DMS53 (cell line): ENCODE measurements around the gene GOLGA3.
"Not testable (repeated sequence)": the region's sequence is repeated elsewhere in the genome, so short reads cannot be mapped to it uniquely, and the experiment has no call there.

Source experiments
- DNase-seq: peaks from one replicate; lab custom pipeline; 2025; lab: John Stamatoyannopoulos, UW

The GOLGA3 gene, protein sequence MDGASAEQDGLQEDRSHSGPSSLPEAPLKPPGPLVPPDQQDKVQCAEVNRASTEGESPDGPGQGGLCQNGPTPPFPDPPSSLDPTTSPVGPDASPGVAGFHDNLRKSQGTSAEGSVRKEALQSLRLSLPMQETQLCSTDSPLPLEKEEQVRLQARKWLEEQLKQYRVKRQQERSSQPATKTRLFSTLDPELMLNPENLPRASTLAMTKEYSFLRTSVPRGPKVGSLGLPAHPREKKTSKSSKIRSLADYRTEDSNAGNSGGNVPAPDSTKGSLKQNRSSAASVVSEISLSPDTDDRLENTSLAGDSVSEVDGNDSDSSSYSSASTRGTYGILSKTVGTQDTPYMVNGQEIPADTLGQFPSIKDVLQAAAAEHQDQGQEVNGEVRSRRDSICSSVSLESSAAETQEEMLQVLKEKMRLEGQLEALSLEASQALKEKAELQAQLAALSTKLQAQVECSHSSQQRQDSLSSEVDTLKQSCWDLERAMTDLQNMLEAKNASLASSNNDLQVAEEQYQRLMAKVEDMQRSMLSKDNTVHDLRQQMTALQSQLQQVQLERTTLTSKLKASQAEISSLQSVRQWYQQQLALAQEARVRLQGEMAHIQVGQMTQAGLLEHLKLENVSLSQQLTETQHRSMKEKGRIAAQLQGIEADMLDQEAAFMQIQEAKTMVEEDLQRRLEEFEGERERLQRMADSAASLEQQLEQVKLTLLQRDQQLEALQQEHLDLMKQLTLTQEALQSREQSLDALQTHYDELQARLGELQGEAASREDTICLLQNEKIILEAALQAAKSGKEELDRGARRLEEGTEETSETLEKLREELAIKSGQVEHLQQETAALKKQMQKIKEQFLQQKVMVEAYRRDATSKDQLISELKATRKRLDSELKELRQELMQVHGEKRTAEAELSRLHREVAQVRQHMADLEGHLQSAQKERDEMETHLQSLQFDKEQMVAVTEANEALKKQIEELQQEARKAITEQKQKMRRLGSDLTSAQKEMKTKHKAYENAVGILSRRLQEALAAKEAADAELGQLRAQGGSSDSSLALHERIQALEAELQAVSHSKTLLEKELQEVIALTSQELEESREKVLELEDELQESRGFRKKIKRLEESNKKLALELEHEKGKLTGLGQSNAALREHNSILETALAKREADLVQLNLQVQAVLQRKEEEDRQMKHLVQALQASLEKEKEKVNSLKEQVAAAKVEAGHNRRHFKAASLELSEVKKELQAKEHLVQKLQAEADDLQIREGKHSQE (N-terminal part only)

DNA sequence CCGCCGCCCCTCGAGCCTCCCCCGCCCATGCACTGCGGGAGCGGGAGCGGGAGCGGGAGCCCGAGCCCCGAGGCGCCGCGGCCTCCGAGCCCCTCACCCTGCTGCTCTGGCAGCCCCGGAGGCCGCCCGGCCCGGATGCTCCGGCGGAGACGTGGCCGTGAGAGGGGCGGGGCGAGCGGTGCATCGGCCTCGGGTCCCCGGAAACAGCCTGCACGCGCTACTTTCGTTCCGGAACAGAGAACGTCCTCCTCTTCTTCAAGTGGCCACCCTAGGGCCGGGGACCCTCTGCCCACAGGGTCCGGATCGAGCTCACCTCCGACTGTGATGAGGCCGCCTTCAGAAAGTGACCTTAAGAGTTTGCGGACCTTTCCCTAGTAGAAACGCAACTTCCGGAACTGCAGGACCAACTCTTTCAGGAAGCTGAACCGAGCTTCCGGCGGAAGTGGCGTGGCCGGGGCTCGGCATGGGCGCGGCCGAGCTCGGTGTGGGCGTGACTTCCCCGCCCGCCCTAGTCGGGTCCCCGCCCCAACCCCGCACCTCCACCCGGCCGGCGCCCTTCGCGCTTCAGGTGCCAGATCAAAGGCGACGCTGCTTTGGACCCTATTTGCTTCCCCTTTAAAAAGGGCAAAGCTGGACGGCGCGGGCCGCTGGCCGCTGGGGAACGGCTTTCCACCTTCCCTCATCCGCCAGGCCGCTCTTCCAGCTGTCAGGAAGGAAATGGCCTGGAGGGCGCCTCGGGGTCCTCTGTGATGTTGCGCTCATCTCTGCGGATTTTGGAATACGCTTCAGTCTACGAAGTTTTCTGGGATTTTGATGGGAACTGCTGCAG lies at the start of gene GOLGA3:
GOLGA3 (minus strand) TSS at position 164 of the 829 bp plus-strand sequence. CDS start 6,741 bp downstream, outside the sequence.
- peak; percentile 97 for DNase-seq

DNA sequence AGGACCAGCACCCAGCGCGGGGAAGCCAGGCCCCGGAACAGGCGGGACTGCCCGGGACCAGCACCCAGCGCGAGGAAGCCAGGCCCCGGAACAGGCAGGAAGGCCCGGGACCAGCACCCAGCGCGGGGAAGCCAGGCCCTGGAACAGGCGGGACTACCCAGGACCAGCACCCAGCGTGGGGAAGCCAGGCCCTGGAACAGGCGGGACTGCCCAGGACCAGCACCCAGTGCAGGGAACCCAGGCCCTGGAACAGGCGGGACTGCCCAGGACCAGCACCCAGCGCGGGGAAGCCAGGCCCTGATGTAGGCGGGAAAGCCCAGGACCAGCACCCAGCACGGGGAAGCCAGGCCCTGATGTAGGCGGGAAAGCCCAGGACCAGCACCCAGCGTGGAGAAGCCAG lies 46.0 kb upstream of the GOLGA3 start:
- not testable (repeated sequence) for DNase-seq

DNA sequence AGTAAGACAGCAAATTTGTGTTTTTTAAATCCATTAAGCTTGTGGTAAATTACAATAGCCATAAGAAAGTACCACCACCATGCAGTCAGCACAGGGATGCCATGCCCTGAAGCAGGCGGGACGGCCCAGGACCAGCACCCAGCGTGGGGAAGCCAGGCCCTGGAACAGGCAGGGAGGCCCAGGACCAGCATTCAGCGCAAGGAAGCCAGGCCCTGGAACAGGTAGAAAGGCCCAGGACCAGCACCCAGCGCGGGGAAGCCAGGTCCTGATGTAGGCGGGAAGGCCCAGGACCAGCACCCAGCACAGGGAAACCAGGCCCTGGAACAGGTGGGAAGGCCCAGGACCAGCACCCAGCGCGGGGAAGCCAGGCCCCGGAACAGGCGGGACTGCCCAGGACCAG lies 45.5 kb upstream of the GOLGA3 start:
- DNase-seq = no peak

DNA sequence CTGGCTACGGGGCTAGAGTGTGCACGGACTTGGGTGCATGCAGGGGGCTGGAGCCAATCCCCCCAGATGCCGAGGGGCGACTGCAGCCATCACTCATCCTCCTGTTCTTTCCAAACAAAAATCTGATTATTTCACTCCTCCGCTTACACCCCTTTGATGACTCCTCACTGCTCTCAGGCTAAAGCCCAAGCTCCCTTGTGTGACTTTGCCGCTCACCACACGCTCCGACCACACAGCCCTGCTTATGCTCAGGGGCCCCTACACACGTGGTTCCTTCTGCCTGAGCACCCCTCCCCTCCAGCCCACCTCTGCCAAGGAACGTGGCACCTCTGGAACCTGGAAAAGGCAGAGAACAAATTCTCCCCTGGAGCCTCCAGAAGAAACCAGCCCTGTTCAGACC lies 45.1 kb upstream of the GOLGA3 start:
- DNase-seq = no peak

DNA sequence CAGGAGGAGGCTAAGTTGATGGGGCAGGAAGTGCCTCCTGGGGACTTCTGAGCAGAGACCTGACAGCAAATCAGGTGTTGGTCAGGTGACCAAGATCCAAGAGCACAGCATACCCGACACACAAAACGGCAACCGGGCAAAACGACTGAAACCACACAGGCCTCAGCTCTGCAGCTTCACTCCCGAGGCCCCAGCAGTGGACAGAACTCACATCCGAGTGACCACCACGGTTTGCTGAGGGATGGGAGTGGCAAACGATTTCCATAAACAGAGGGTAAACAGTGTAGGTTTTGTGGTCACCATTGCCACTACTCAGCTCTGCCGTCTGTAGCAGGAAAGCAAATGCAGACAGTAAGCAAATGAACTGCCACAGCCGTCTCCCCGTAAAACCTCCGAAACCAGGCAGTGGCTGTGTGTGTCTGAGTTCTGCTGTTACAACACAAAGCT lies 44.3 kb upstream of the GOLGA3 start:
- no peak for DNase-seq

DNA sequence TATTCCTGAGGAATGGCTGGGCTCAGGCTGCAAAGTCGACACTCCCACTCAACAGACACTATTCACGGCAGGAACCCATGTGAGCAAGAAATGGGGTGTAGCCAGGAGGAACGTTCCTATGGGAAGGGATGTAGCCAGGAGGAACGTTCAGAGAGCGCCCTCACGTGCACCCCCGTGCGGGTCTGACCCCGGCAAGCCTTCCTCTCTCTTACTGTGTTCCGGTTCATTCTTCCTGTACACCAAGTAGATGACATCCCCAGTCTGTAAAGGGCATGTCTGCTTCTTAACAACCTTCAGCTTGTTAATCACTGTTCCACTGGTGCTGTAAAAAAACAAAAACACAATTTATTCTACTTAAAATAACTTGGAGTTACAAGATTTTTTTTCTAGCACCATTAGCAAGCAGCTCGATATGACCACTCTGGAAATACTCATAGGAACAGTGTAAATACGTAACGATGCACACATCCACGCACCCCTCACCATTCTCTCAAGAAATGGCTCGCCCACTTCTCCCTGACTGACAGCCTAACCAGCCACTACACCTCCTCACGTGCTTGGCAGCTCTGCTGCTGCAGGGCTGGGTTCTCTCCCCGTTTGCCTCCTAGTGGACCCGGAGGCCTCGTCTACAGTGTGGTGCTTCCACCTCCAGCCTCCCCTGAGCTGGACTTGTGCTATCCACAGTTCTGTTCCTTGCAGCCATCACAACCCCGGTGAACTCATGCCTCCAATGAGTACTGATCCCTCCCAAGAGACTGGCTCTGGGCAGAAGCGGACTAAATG lies 43.6 kb upstream of the GOLGA3 start:
- no peak for DNase-seq

DNA sequence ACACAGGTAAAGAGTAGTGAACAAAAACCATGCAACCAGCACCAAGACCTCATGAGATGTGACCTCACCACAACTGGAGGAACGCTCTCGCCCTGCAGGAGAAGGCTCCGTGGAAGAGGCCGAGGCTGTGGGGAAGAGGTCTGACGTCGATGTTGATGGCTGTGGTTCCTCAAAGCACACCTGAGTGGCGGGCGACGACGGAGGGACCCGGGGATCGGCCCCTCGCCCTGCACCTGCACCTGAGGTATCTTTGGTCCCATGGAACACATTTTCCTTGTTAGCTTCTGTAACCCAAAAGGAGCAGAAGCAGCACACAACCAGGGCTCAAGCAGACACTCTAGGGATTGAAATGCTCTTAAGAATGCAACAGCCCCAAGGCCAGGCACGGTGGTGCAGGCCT lies 40.9 kb upstream of the GOLGA3 start:
- no peak for DNase-seq

DNA sequence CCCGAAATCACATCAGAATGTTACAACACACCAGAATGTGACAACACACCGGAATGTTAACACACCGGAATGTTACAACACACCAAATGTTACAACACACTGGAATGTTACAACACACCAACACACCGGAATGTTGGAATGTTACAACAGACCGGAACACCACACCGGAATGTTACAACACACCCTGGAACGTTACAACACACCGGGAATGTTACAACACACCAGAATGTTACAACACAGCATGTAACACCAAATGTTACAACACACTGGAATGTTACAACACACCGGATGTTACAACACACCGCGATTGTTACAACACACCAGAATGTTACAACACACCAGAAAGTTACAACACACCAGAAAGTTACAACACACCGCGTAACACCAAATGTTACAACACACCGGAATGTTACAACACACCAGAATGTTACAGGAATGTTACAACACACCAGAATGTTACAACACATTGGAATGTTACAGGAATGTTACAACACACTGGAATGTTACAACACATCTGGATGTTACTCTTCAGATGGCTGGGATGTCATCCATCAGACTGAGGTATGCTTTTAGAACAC lies 37.7 kb upstream of the GOLGA3 start:
- no peak for DNase-seq

DNA sequence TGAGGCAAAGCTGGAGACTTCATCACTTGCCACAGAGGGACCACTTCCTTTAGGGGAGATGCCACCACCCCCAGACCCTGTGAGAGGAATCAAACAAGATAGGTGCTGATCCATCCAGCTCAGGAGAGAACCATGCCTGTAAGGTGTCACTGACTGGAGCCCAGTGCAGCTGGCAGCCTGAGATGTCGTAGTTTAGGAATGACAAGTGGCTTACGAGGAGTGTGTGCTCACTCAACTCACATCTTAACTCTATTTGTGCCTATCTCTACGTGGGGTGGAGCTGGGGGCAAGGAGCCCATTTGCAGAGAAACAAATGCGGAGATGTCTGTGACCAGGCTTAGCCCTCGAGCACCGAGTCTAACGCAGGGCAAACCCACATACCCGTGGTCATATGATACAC lies 32.9 kb upstream of the GOLGA3 start:
- DNase-seq = no peak

DNA sequence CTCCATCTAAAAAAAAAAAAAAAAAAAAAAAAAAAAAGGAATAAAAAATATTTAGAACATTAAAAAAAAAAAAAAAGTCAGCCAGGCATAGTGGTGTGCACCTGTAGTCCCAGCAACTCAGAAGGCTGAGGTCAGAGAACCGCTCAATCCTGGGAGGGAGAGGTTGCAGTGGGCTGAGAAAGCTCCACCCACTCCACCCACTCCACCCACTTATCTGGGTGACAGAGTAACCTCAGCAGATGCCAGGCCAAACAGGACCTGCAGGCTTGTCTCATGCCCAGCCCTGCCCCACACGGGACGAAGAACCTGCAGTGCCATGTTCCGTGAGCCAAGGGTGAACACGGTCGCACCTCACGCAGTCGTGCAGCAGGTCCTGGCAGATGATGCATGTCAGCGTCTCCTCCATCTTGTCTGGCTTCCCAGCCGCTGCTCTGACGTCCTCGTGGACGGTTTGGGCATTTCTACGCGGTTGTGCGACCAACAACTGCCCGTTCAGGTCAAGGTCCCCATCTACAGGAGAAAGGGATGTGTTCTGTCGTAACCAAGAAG lies 30.1 kb upstream of the GOLGA3 start:
- peak; percentile 19 for DNase-seq

DNA sequence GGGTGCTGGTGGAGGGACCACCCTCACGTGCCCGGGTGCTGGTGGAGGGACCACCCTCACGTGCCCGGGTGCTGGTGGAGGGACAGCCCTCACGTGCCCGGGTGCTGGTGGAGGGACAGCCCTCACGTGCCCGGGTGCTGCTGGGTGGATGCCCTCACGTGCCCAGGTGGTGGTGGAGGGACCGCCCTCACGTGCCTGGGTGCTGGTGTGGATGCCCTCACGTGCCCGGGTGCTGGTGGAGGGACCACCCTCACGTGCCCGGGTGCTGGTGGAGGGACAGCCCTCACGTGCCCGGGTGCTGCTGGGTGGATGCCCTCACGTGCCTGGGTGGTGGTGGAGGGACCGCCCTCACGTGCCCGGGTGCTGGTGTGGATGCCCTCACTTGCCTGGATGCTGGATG lies 28.4 kb upstream of the GOLGA3 start:
- DNase-seq = not testable (repeated sequence)

DNA sequence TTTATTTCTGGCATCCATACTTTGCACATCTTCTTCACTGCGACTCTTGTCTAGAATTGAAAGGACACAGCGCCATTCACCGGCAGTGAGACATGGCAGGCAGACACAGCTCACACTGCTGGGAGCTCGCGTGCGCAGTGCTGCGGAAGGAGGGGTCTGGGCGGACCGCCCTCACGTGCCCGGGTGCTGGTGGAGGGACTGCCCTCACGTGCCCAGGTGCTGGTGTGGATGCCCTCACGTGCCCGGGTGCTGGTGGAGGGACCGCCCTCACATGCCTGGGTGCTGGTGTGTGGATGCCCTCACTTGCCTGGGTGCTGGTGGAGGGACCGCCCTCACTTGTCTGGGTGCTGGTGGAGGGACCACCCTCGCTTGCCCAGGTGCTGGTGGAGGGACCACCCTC lies 27.9 kb upstream of the GOLGA3 start:
- DNase-seq = no peak

DNA sequence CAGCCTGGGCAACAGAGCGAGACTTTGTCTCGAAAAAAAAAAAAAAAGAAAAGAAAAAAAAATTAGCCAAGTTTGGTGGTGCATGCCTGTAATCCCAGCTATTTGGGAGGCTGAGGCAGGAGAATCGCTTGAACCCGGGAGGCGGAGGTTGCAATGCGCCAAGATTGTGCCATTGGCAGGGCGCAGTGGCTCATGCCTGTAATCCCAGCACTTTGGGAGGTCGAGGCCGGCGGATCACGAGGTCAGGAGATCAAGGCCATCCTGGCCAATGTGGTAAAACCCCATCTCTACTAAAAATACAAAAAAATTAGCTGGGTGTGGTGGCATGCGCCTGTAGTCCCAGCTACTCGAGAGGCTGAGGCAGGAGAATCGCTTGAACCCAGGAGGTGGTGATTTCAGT lies 26.5 kb upstream of the GOLGA3 start:
- not testable (repeated sequence) for DNase-seq

DNA sequence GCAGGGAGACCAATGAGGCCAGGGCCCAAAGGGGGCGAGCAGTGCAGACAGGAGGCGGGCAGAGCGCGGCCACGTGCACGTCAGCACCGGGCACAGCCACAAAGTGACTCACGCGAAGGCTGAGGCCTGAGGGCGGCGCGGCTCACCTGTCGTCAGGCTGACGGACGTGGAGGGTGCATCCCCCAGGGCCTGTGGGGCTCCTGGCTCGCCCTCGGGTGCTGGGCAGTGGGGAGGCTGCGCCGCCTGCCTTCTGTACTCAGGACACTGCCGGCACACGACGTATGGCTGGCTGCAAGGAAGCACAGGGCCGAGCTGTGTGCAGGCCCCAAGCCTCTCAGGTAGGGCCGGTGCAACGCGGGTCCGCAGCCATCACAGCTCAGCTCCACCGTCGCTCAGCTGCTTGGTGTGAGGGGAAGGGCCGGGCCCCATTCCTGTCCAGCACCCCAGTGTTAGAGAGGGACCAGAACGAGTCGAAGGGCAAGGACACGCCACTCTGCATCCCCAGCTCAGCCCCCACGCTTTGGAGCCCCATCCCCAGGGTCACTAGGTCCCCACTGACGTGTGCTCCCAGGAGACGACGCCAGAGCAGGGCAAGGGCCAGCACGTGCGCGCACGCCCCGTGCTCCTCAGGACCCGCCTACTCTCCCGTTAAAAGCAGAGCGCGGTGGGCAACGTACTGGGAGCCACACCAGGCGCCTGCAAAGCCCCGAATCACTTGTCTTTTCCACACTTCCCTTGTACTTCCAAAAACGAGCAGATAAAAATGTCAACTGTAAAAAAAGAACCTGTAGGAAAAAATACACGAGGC lies 24.8 kb upstream of the GOLGA3 start:
- DNase-seq = no peak

DNA sequence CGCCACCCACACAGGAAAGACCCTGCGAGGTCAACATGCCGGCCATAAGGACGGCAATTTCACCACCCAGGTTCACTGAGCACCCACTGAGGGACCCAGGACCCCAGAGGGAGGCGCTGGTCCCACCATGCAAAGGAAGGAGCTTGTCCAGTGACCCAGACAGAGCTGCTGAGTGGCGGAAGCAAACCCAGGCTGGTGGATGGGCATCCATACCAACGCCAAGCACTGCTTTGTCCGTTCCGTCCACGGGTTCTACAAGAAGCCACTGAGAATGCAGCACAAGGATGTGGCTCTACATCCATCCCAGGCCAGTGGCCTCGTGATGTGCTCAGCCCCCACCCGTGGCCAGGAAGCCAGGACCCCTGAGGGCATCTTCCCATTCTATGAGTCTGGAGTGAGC lies 23.8 kb upstream of the GOLGA3 start:
- no peak for DNase-seq

DNA sequence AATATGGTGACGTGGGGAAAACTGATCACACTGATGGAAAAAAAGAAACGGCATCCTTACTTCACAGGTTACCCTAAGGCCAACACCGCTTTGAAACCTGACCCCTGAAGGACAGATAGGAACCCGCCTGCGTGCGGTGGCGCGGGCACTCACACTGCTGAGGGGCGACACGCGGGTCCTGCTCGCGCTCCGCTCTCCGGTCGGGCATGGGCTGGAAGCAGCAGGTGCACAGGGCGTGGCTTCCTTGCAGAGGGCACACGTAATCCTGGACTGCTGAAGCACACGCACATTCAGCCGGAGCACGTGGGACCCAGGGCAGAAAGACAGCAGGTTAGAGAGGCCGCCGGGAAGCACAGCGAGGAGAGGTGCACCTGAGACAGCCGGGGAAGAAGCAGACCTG lies 22.8 kb upstream of the GOLGA3 start:
- DNase-seq = no peak

DNA sequence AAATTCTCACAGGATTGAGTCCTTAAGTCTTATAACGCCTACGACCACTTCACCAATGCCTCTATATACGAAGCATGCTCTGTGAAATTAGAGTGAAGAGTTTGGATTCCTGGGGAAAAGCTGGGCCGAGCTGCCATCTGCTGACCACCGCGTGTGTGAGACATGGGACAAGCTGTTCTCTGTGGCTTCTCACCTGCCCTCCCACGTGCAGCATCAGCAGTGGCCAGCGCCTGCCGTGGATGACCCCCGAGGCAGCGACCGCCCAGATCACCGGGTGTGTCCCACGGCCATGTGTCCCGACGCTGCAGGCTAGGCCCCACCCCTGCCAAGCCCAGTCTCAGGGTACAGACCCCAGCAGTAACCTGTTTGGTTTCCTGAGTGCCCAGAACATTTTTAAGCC lies 21.6 kb upstream of the GOLGA3 start:
- no peak for DNase-seq

DNA sequence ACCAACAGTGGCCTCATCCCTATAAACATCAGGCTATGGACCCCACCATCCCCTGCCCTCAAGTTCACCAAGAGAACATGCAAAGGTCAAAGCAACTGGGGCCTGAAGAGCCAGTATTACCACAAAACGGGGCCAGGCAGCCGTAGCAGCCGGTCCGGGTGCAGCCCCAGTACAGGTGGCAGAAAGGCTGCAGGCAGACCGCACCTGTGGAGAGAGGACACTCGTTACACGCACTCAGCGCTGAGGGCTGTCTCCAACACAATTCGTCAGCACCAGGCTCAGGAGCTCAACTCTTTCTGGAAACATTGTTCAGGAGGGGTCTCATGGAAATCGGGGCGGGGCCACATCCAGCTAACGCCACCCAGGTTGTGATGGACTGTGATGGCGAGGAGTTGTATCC lies 19.9 kb upstream of the GOLGA3 start:
- no peak for DNase-seq
